ENCODE results near the gene HIP1R.

DNA sequence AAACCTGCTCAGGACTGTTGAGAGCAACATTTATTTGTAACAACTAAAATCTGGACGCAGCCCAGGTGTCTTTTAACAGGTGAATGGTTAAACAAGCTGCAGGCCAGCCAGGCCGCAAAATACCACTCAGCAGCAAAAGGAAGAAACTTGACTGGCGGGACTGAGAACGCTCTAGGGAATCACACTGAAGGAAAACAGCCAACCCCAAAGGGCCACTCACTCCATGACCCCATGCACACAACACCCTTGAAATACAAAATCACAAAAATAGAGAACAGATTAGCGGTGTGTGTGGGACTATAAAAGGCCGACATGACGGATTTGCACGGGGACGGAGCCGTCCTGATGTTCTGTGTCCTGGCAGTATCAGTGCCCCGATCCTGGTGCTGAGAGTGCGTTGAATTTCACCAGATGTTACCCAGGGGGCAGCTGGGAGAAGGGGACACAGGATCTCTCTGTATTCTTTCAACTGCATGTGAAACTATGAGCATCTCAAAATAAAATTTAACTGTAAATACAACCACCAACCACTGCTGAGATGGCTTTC is 37.6 kb downstream of the HIP1R start:
- TF ChIP-seq CTCF (IDR thresholded peaks at IDR 0.05) (no peak), POLR2A (IDR thresholded peaks at IDR 0.05) (no peak)

Data from Peyer's patch (tissue), 4 donors.